ENCODE results near the gene HDAC4. TPM values are rescaled to one million over a fixed set of nuclear protein-coding genes. Genes with fewer than 3 reads are reported as not detected.

The HDAC4 gene
- total RNA-seq, 1 experiment from 2014 or later = 40.1 TPM

DNA sequence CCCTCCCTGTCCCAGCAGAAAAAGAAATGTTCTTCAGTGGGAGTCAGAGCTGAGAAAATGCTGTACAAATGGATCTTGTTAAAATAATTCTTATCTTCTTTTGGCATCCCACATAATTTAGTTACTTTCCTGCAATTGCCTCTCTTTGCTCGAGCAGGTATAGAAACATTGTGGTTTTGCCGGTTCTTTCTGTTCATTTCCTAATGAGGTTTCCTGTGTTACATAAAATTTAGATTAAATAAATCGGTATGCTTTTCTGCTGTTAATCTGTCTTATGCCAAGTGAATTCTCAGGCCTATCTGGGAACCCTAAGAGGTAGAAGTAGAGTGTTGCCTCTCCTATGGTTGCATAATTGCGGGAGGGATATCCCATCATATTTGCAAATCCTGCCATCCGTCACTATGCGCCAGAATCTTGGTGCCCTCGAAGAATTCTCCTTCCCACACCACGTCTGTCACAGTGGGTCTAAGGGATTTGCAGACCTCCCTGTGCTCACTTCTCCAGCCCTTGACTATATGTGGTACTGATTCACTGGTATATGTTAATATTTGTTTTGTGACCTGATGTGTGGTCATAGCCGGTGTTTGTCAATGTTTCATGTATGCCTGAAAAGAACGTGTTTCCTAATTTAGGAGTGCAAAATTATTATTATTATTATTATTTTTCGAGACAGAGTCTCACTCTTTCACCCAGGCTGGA lies 12.2 kb upstream of the HDAC4 start:
- no TSS peak for BruUV-seq (replicated peaks)
- in situ Hi-C loops (cut with HindIII; ENCODE audit: low pct_unique_long_range_greater_than_20kb, low sequenced_read_pairs) = no loop called here
- Histone ChIP-seq H3K9me3 (ENCODE audit: control insufficient read depth, insufficient read depth, low read depth, low read length) (no peaks in the 10 kb centered on the region), H3K4me3 (ENCODE audit: low read depth in 2 of 2, low read length in 2 of 2) (no peak overlapping the region), H3K36me3 (ENCODE audit: control insufficient read depth, insufficient read depth, low read length) (no peaks in the 10 kb centered on the region), H3K27ac (ENCODE audit: low read length) (no peak overlapping the region), H3K27me3 (ENCODE audit: control insufficient read depth, insufficient read depth, low read length) (peaks cover 2% of the 10 kb centered on the region), H3K4me1 (ENCODE audit: control insufficient read depth, insufficient read depth, low read length) (no peaks in the 10 kb centered on the region)
- POLR2A ChIA-PET = no interaction called here
- intact Hi-C loops (cut with micrococcal nuclease; ENCODE audit: unreplicated experiment) = no loop called here
- ATAC-seq (no peak), DNase-seq (ENCODE audit: low read depth, low spot score) (no peak)
- CTCF ChIA-PET = no interaction called here
- TF ChIP-seq TCF7L2 (IDR thresholded peaks at IDR 0.05; ENCODE audit: low read depth, low read length) (no peak), REST (IDR thresholded peaks at IDR 0.05; ENCODE audit: insufficient read depth in 1 of 2, low read depth in 2 of 2, low read length in 1 of 2) (no peak), POLR2AphosphoS5 (IDR thresholded peaks at IDR 0.05; ENCODE audit: low read depth, low read length) (no peak), SIN3A (IDR thresholded peaks at IDR 0.05; ENCODE audit: borderline replicate concordance, insufficient read depth, low read depth, low read length) (no peak)
- TF ChIP-seq, protein P1, sequence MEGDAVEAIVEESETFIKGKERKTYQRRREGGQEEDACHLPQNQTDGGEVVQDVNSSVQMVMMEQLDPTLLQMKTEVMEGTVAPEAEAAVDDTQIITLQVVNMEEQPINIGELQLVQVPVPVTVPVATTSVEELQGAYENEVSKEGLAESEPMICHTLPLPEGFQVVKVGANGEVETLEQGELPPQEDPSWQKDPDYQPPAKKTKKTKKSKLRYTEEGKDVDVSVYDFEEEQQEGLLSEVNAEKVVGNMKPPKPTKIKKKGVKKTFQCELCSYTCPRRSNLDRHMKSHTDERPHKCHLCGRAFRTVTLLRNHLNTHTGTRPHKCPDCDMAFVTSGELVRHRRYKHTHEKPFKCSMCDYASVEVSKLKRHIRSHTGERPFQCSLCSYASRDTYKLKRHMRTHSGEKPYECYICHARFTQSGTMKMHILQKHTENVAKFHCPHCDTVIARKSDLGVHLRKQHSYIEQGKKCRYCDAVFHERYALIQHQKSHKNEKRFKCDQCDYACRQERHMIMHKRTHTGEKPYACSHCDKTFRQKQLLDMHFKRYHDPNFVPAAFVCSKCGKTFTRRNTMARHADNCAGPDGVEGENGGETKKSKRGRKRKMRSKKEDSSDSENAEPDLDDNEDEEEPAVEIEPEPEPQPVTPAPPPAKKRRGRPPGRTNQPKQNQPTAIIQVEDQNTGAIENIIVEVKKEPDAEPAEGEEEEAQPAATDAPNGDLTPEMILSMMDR (IDR thresholded peaks at IDR 0.05) = no peak

GRCh38 chr2:239411549-239412319 lies 10.9 kb upstream of the HDAC4 start:
- Histone ChIP-seq H3K9me3 (ENCODE audit: control insufficient read depth, insufficient read depth, low read depth, low read length) (no peaks in the 10 kb centered on the region), H3K4me1 (ENCODE audit: control insufficient read depth, insufficient read depth, low read length) (no peaks in the 10 kb centered on the region), H3K27ac (ENCODE audit: low read length) (no peak overlapping the region), H3K27me3 (ENCODE audit: control insufficient read depth, insufficient read depth, low read length) (peaks cover 2% of the 10 kb centered on the region), H3K4me3 (ENCODE audit: low read depth in 2 of 2, low read length in 2 of 2) (no peak overlapping the region), H3K36me3 (ENCODE audit: control insufficient read depth, insufficient read depth, low read length) (no peaks in the 10 kb centered on the region)
- ChIA-PET POLR2A (no interaction called here), CTCF (no interaction called here)
- ATAC-seq = no peak
- TF ChIP-seq TCF7L2 (IDR thresholded peaks at IDR 0.05; ENCODE audit: low read depth, low read length) (no peak), REST (IDR thresholded peaks at IDR 0.05; ENCODE audit: insufficient read depth in 1 of 2, low read depth in 2 of 2, low read length in 1 of 2) (no peak), POLR2AphosphoS5 (IDR thresholded peaks at IDR 0.05; ENCODE audit: low read depth, low read length) (no peak), SIN3A (IDR thresholded peaks at IDR 0.05; ENCODE audit: borderline replicate concordance, insufficient read depth, low read depth, low read length) (no peak)
- TF ChIP-seq, protein P1 (IDR thresholded peaks at IDR 0.05) = no peak
- in situ Hi-C loops (cut with HindIII; ENCODE audit: low pct_unique_long_range_greater_than_20kb, low sequenced_read_pairs) = no loop called here
- intact Hi-C loops (cut with micrococcal nuclease; ENCODE audit: unreplicated experiment) = no loop called here
- BruUV-seq (replicated peaks) = no TSS peak
- no peak for DNase-seq (ENCODE audit: low read depth, low spot score)
